DOHH2 (cell line): ENCODE data around the gene WDTC1.

ENCODE experiments used
- H3F3A ChIP-seq: fragments of 200-600 bp; sonication (generic), shearing (Covaris generic); 2 replicates; pipeline ENCODE4 v1.6.0; 2016; ENCODE audit warnings: antibody characterized with exemption, mild to moderate bottlenecking; ENCODE audit not compliant: control insufficient read depth, insufficient read depth
- H3K27ac ChIP-seq: fragments of 200-600 bp; sonication (generic); 2 replicates; pipeline ENCODE4 v1.5.1; 2014; ENCODE audit warnings: low read depth, mild to moderate bottlenecking, low read length, moderate library complexity
- H3K27me3 ChIP-seq: fragments of 200-600 bp; sonication (generic); 2 replicates; pipeline ENCODE4 v1.6.1; 2014; ENCODE audit warnings: mild to moderate bottlenecking, low read length, mixed read lengths; ENCODE audit not compliant: control insufficient read depth
- H3K36me3 ChIP-seq: fragments of 200-600 bp; sonication (generic); 2 replicates; pipeline ENCODE4 v1.6.1; 2014; ENCODE audit warnings: mild to moderate bottlenecking, low read length, moderate library complexity, mixed read lengths; ENCODE audit not compliant: control insufficient read depth
- H3K4me1 ChIP-seq: fragments of 200-600 bp; sonication (generic); 2 replicates; pipeline ENCODE4 v1.6.1; 2014; ENCODE audit warnings: mild to moderate bottlenecking, low read length, mixed read lengths; ENCODE audit not compliant: control insufficient read depth
- H3K4me2 ChIP-seq: fragments of 200-600 bp; sonication (generic); 2 replicates; pipeline ENCODE4 v1.6.0; 2014; ENCODE audit warnings: mild to moderate bottlenecking, low read length, moderate library complexity
- H3K4me3 ChIP-seq: fragments of 200-600 bp; sonication (generic); 2 replicates; pipeline ENCODE4 v1.5.1; 2014; ENCODE audit warnings: mild to moderate bottlenecking, low read length, mixed read lengths
- H3K79me2 ChIP-seq: fragments of 200-600 bp; sonication (generic); 2 replicates; pipeline ENCODE4 v1.6.1; 2014; ENCODE audit warnings: mild to moderate bottlenecking, low read length, mixed read lengths; ENCODE audit not compliant: control insufficient read depth
- H3K9me2 ChIP-seq: fragments of 200-600 bp; sonication (generic); replicated peaks from 2 replicates; pipeline ENCODE4 v1.6.1; 2014; ENCODE audit warnings: mild to moderate bottlenecking, low read length, mixed read lengths; ENCODE audit not compliant: control insufficient read depth
- H3K9me3 ChIP-seq: fragments of 200-600 bp; sonication (generic); 2 replicates; pipeline ENCODE4 v1.6.1; 2014; ENCODE audit warnings: antibody characterized with exemption, low read length, mixed read lengths; ENCODE audit not compliant: control insufficient read depth, insufficient read depth
- H4K20me1 ChIP-seq: fragments of 200-600 bp; sonication (generic); 2 replicates; pipeline ENCODE4 v1.6.0; 2014; ENCODE audit warnings: low read depth, mild to moderate bottlenecking, antibody characterized with exemption, low read length, moderate library complexity; ENCODE audit not compliant: control insufficient read depth, insufficient read depth
- CTCF ChIP-seq: fragments of 200-600 bp; sonication (generic); IDR thresholded peaks from one replicate; pipeline ENCODE4 v1.5.1; 2014; ENCODE audit warnings: antibody characterized with exemption, mild to moderate bottlenecking, low read depth, low read length; ENCODE audit not compliant: poor library complexity, severe bottlenecking
- EZH2phosphoT487 ChIP-seq: fragments of 200-600 bp; sonication (generic); IDR thresholded peaks from 2 replicates; pipeline ENCODE4 v1.6.1; 2017; ENCODE audit warnings: borderline replicate concordance, mild to moderate bottlenecking, antibody characterized with exemption, low read length, moderate library complexity, mixed read lengths

The WDTC1 gene

GRCh38 chr1:27307874-27308598 is 73.6 kb downstream of the WDTC1 start:
- Histone ChIP-seq H3K4me2 (no peak overlapping the region), H3K4me3 (no peak overlapping the region)

GRCh38 chr1:27314169-27314568 is 79.7 kb downstream of the WDTC1 start:
- H3K4me3 ChIP-seq: no peak overlapping the region
- TF ChIP-seq EZH2phosphoT487 (no peak), CTCF (no peak)
- H3K9me2 ChIP-seq: no peaks in the 10 kb centered on the region
- no peaks in the 10 kb centered on the region for H3K9me3 ChIP-seq
- H3K79me2 ChIP-seq: no peaks in the 10 kb centered on the region
- H3K27ac ChIP-seq: no peak overlapping the region
- H3K4me1 ChIP-seq: peaks cover 6% of the 10 kb centered on the region; the same call in 1 of the 2 replicates
- 0 out of 2 replicates have a peak, but pooled peaks cover 4% of the 10 kb centered on the region for H3F3A ChIP-seq
- H4K20me1 ChIP-seq: no peaks in the 10 kb centered on the region
- no peaks in the 10 kb centered on the region for H3K27me3 ChIP-seq
- no peaks in the 10 kb centered on the region for H3K36me3 ChIP-seq
- no peak overlapping the region for H3K4me2 ChIP-seq

More at GRCh38 chr1:27307874-27308598, 73.6 kb downstream of the WDTC1 start:
- H3K79me2 ChIP-seq: no peaks in the 10 kb centered on the region
- H3K27me3 ChIP-seq: no peaks in the 10 kb centered on the region
- no peaks in the 10 kb centered on the region for H4K20me1 ChIP-seq
- 0 out of 2 replicates have a peak, but pooled peaks cover 2% of the 10 kb centered on the region for H3F3A ChIP-seq
- no peak overlapping the region for H3K27ac ChIP-seq
- H3K9me2 ChIP-seq: no peaks in the 10 kb centered on the region
- H3K36me3 ChIP-seq: no peaks in the 10 kb centered on the region
- no peaks in the 10 kb centered on the region for H3K9me3 ChIP-seq
- H3K4me1 ChIP-seq: peaks cover 4% of the 10 kb centered on the region
- TF ChIP-seq EZH2phosphoT487: no peak
- no peak for TF ChIP-seq CTCF

- H3K27ac ChIP-seq: no peak overlapping the region
- no peak overlapping the region for H3K4me2 ChIP-seq
- 0 out of 2 replicates have a peak, but pooled peaks cover 4% of the 10 kb centered on the region for H3F3A ChIP-seq
- no peak overlapping the region for H3K4me3 ChIP-seq
- peaks cover 6% of the 10 kb centered on the region; the same call in 1 of the 2 replicates for H3K4me1 ChIP-seq
- no peaks in the 10 kb centered on the region for H3K27me3 ChIP-seq
- H3K79me2 ChIP-seq: no peaks in the 10 kb centered on the region
- H4K20me1 ChIP-seq: no peaks in the 10 kb centered on the region
- no peaks in the 10 kb centered on the region for H3K36me3 ChIP-seq
- no peaks in the 10 kb centered on the region for H3K9me2 ChIP-seq
- H3K9me3 ChIP-seq: no peaks in the 10 kb centered on the region
- TF ChIP-seq CTCF (no peak), EZH2phosphoT487 (no peak)
These were observed 80.3 kb downstream of the WDTC1 start for GRCh38 chr1:27314737-27315136.
